Measurements from ENCODE around the gene HSP90B1.

HSP90B1 gene

DNA sequence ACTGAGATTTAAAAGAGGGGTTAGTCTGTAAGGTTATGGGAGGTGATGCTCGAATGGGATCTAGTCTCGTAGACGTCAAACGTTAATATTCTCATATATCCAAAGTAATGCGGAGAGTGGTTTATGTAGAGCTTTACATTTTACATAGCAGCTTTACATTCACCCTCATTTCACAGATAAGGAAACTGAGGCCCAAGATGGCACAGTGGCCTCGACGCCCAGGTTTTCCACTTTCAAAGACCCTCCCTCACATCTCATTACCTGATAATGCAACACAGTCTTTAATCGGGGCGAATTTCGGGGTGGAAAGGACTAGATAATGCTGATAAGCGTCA lies 35.0 kb downstream of the HSP90B1 start:
- TF ChIP-seq, protein P1, sequence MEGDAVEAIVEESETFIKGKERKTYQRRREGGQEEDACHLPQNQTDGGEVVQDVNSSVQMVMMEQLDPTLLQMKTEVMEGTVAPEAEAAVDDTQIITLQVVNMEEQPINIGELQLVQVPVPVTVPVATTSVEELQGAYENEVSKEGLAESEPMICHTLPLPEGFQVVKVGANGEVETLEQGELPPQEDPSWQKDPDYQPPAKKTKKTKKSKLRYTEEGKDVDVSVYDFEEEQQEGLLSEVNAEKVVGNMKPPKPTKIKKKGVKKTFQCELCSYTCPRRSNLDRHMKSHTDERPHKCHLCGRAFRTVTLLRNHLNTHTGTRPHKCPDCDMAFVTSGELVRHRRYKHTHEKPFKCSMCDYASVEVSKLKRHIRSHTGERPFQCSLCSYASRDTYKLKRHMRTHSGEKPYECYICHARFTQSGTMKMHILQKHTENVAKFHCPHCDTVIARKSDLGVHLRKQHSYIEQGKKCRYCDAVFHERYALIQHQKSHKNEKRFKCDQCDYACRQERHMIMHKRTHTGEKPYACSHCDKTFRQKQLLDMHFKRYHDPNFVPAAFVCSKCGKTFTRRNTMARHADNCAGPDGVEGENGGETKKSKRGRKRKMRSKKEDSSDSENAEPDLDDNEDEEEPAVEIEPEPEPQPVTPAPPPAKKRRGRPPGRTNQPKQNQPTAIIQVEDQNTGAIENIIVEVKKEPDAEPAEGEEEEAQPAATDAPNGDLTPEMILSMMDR (IDR thresholded peaks at IDR 0.05; ENCODE audit: extremely low read depth, insufficient read depth, missing control alignments): no peak
- DNase-seq (ENCODE audit: low spot score): no peak
- in situ Hi-C loops (cut with MboI; ENCODE audit: low pct_unique_long_range_greater_than_20kb, low sequenced_read_pairs, unreplicated experiment): no loop called here

DNA sequence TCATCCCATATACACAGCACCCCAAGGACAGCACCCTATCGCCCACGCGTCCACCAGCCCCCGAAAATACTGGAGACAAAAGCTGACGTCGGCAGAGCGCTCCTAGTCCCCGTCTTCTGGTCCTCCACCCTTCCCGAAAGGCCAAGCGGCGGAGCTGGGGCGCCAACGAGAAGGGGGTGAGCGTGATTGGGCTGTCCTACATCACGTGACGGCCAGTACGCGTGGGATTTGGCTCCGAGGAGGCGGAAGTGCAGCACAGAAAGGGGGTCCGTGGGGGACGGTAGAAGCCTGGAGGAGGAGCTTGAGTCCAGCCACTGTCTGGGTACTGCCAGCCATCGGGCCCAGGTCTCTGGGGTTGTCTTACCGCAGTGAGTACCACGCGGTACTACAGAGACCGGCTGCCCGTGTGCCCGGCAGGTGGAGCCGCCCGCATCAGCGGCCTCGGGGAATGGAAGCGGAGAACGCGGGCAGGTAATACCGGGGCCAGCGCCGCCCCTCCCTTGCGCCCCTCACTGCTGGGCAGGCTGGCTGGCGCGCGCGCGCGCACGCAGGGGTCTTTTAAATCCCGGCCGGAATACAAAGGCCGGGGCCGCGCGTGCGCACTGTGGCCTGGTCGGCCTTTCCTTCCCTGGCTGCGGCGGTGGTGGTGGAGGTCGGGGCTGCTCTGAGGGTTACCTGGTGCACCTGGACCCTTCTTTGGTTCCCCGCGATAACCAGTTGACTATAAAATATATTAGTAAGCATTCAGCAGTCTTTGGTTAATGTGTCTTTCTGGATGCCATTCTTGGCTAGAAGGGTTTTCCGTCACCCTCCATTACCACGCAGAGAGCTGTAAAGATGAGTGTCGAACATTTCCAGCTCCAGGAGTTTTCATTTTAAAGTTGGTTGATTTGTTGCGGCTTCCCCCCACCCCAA lies 35.6 kb downstream of the HSP90B1 start, which contains the start of gene TDG:
TSS of gene TDG (plus strand) at position 283 of the 915 bp plus-strand sequence. CDS start at position 449, 166 bp downstream.
- peak; percentile 94 for DNase-seq (ENCODE audit: low spot score)
- in situ Hi-C loops (cut with MboI; ENCODE audit: low pct_unique_long_range_greater_than_20kb, low sequenced_read_pairs, unreplicated experiment): no loop called here
- TF ChIP-seq, protein P1 (IDR thresholded peaks at IDR 0.05; ENCODE audit: extremely low read depth, insufficient read depth, missing control alignments): no peak

DNA sequence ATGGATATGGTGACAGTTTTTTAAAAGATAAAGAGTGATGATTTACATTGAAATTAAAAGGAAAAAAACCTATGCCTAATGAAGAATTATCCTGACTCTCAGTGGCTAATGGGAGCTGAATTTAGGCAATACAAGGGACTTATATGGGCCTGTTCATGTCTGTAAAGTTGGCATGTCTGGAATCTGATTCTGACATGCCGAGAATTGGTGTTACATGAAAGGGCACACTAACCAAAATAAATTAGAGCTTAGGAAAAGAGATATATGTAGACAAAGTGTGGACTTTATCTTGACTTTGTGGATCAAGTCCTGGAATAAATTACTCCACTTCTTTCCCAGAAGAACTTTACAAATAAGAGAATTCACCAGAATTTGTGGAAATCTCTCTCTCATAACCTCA lies 36.5 kb downstream of the HSP90B1 start:
- no peak for DNase-seq (ENCODE audit: low spot score)
- TF ChIP-seq, protein P1 (IDR thresholded peaks at IDR 0.05; ENCODE audit: extremely low read depth, insufficient read depth, missing control alignments): no peak
- in situ Hi-C loops (cut with MboI; ENCODE audit: low pct_unique_long_range_greater_than_20kb, low sequenced_read_pairs, unreplicated experiment): no loop called here

DNA sequence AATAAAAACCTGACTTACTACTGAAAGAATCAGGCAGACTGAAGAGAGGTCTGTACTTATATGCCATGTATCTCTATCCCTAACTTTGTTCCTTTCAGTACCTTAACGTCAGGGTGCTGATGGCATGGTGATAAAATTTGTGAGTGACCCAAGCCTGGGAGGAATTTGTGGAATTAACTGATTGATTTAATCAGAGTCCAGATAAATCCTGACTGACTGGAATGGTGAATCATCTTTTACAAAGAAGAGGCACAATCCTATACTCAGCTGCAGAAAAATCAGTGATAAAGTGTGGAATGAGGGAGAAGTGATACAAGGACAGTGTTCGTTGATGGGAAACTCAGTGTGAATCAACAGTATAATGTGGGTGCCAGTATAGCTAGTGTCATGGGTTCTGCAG lies 39.2 kb downstream of the HSP90B1 start:
- no peak for DNase-seq (ENCODE audit: low spot score)
- in situ Hi-C loops (cut with MboI; ENCODE audit: low pct_unique_long_range_greater_than_20kb, low sequenced_read_pairs, unreplicated experiment): no loop called here

DNA sequence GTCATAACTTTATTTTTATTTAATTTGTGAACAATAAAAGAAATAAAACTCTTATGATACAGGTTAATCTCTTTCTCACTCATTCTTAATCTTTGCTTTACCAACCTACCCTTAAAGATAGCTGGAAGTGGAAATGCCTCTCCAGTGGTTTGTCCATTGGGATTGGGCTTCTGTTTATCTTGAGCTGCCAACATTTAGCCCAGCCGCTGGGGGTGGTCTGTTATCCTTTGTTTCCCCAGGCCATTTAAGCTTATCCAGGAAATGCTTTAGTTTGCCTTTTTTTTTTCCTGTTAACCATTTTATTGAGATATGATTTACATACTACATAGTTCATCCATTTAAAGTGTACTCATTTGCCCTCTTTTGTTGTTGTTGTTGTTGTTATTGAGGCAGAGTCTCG lies 43.7 kb downstream of the HSP90B1 start:
- in situ Hi-C loops (cut with MboI; ENCODE audit: low pct_unique_long_range_greater_than_20kb, low sequenced_read_pairs, unreplicated experiment): no loop called here
- no peak for DNase-seq (ENCODE audit: low spot score)
- TF ChIP-seq, protein P1 (IDR thresholded peaks at IDR 0.05; ENCODE audit: extremely low read depth, insufficient read depth, missing control alignments): no peak

More for the DNA sequence above, 39.2 kb downstream of the HSP90B1 start:
- TF ChIP-seq, protein P1 (IDR thresholded peaks at IDR 0.05; ENCODE audit: extremely low read depth, insufficient read depth, missing control alignments): no peak

DNA sequence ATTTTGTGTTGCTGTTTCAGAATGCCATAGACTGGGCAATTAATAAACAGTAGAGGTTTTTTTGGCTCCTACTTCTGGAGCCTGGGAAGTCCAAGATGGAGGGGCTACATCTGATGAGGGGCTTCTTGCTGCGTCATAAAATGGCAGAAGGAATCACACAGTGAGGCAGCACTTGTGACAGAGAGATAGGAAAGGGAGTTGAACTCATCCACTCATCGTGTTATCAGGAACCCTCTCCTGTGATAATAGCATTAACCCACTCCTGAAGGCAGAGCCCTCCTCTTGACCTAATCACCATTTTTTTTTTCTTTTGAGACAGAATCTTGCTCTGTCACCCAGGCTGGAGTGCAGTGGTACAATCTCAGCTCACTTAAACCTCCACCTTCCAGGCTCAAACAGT lies 45.2 kb downstream of the HSP90B1 start:
- no peak for DNase-seq (ENCODE audit: low spot score)

More for the DNA sequence above, 45.2 kb downstream of the HSP90B1 start:
- in situ Hi-C loops (cut with MboI; ENCODE audit: low pct_unique_long_range_greater_than_20kb, low sequenced_read_pairs, unreplicated experiment): no loop called here
- TF ChIP-seq, protein P1 (IDR thresholded peaks at IDR 0.05; ENCODE audit: extremely low read depth, insufficient read depth, missing control alignments): no peak

All from GM13977 (cell line).